ENCODE results near the gene PTPN22. TPM values are rescaled to one million over a fixed set of nuclear protein-coding genes. Genes with fewer than 3 reads are reported as not detected.

The PTPN22 gene
- polyA plus RNA-seq: 1 to 10 TPM in 1 of 2 donors, under 1 TPM in 1; 0.76 to 1.5 TPM

GRCh38 chr1:113871597-113872113 lies at the start of gene PTPN22:
Gene PTPN22 (minus strand): TSS chr1:113871712.
- Histone ChIP-seq H3K4me1 (ENCODE audit: control insufficient read depth in 2 of 2, insufficient read depth in 2 of 2, low read length in 1 of 2) (no peaks in the 10 kb centered on the region), H3K27me3 (ENCODE audit: control insufficient read depth in 1 of 2, insufficient read depth in 2 of 2, low read length in 2 of 2) (no peaks in the 10 kb centered on the region), H3K4me3 (ENCODE audit: low read depth in 1 of 2, low read length in 2 of 2) (no peak within 1 kb of the TSS), H3K27ac (ENCODE audit: low read depth in 2 of 2, low read length in 1 of 2) (peak within 1 kb of the TSS; percentile 35 to 52), H3K9me3 (ENCODE audit: control insufficient read depth in 2 of 2, insufficient read depth in 1 of 2, low read depth in 1 of 2, low read length in 1 of 2) (no peaks in the 10 kb centered on the region), H3K36me3 (ENCODE audit: control insufficient read depth in 2 of 2, insufficient read depth in 2 of 2, low read length in 1 of 2) (no peaks in the 10 kb centered on the region)
- WGBS, 2 donors: 71 to 77% methylated on average over 4 of the region's 4 CpGs

DNA sequence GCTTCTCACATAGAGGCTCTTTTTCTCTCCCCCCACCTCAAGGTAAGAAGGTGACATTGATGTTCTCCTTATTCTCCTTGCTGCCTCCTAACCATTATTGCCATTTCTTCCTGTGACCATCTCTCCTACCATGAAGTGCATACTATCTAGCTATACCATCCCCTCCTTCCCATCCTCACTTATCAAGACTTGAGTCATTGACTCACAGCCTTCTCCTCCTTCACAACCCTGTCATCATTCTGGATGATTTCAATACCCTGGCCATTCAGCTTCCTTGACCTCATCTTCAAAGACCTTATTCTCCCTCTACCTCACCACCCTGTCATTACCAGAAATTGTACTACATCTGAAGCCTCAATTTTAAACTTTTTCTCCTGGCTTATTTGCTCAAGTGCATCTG lies 46.7 kb upstream of the PTPN22 start:
- Histone ChIP-seq H3K27me3 (ENCODE audit: control insufficient read depth in 1 of 2, insufficient read depth in 2 of 2, low read length in 2 of 2) (no peaks in the 10 kb centered on the region), H3K9me3 (ENCODE audit: control insufficient read depth in 2 of 2, insufficient read depth in 1 of 2, low read depth in 1 of 2, low read length in 1 of 2) (no peaks in the 10 kb centered on the region), H3K4me1 (ENCODE audit: control insufficient read depth in 2 of 2, insufficient read depth in 2 of 2, low read length in 1 of 2) (no peaks in the 10 kb centered on the region), H3K27ac (ENCODE audit: low read depth in 2 of 2, low read length in 1 of 2) (no peak overlapping the region), H3K4me3 (ENCODE audit: low read depth in 1 of 2, low read length in 2 of 2) (no peak overlapping the region), H3K36me3 (ENCODE audit: control insufficient read depth in 2 of 2, insufficient read depth in 2 of 2, low read length in 1 of 2) (no peaks in the 10 kb centered on the region)

DNA sequence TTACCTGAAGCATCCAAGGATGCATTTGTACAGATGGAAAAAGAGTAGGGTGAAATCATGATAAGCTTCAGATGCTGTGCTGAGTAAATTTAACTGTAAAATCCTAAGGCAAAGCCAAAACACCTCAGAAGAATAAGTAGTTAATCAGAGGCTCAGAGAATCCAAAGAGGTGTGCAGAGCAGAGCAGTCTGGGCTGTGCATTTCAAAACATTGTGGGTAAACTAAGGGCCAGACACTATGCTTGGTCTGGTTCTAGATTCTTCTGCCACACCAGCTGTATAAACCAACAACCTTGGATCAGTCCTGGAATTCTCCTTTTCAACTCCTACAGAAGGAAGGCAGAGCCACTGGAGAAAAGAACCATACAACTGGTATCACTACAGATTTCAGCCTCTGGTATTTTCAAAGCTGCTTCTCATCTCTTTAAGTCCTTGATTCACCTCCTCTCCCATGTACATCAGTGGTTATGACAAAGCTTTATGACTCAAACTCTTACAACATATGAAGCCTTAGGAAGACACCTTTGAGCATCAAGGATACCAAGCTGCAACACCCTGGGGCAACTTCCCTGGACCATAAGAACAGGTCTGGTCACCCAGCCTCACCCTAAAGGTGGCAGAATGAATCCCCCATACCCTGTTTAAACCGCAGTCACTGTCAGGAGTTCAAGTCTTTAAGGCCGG lies 46.0 kb upstream of the PTPN22 start:
- H3K27ac ChIP-seq (ENCODE audit: low read depth in 2 of 2, low read length in 1 of 2): no peak overlapping the region
- no peaks in the 10 kb centered on the region for H3K9me3 ChIP-seq (ENCODE audit: control insufficient read depth in 2 of 2, insufficient read depth in 1 of 2, low read depth in 1 of 2, low read length in 1 of 2)
- no peak overlapping the region for H3K4me3 ChIP-seq (ENCODE audit: low read depth in 1 of 2, low read length in 2 of 2)
- H3K36me3 ChIP-seq (ENCODE audit: control insufficient read depth in 2 of 2, insufficient read depth in 2 of 2, low read length in 1 of 2): no peaks in the 10 kb centered on the region
- H3K27me3 ChIP-seq (ENCODE audit: control insufficient read depth in 1 of 2, insufficient read depth in 2 of 2, low read length in 2 of 2): no peaks in the 10 kb centered on the region
- no peaks in the 10 kb centered on the region for H3K4me1 ChIP-seq (ENCODE audit: control insufficient read depth in 2 of 2, insufficient read depth in 2 of 2, low read length in 1 of 2)
- WGBS, 2 donors: 83 to 87% methylated on average over 2 of the region's 2 CpGs

GRCh38 chr1:113916974-113917373 lies 45.5 kb upstream of the PTPN22 start:
- H3K4me1 ChIP-seq (ENCODE audit: control insufficient read depth in 2 of 2, insufficient read depth in 2 of 2, low read length in 1 of 2): no peaks in the 10 kb centered on the region
- no peaks in the 10 kb centered on the region for H3K27me3 ChIP-seq (ENCODE audit: control insufficient read depth in 1 of 2, insufficient read depth in 2 of 2, low read length in 2 of 2)
- WGBS, 2 donors: 96 to 98% methylated on average over 5 of the region's 5 CpGs
- H3K9me3 ChIP-seq (ENCODE audit: control insufficient read depth in 2 of 2, insufficient read depth in 1 of 2, low read depth in 1 of 2, low read length in 1 of 2): no peaks in the 10 kb centered on the region
- no peak overlapping the region for H3K27ac ChIP-seq (ENCODE audit: low read depth in 2 of 2, low read length in 1 of 2)
- H3K36me3 ChIP-seq (ENCODE audit: control insufficient read depth in 2 of 2, insufficient read depth in 2 of 2, low read length in 1 of 2): no peaks in the 10 kb centered on the region
- H3K4me3 ChIP-seq (ENCODE audit: low read depth in 1 of 2, low read length in 2 of 2): no peak overlapping the region

DNA sequence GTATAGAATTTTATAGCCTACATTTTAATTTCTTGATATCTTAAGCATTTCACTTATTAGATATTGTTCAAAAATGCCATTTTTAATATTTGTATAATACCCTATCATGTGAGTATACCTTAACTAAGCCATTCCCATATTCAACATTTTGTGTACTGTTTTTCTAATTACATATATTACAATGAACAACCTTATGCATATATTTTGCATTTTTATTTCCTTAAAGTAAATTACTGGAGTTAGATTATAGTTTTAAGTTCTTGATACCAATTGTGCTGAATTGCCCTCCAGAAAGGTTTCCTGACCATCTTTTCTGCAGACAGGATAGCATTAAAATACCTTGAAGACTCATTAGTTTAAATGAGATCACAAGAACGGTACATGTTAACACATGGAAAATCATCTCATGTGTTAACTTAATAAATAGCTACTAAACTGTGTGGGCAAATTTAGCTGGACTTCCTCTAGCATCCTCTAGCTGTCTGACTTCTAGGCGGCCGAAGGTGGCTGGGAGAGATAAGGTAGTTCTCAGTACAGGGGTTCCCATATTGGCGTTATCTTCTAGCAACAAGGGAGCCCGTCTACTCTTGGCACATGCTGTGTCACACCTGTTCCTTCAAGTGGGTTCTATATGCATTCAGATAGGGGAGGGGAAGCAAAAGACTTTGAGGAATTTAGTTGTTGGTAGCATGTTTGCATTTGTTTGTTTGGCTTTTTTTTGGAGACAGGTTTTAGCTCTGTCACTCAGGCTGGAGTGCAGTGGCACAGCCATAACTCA lies 42.6 kb upstream of the PTPN22 start:
- Histone ChIP-seq H3K4me3 (ENCODE audit: low read depth in 1 of 2, low read length in 2 of 2) (no peak overlapping the region), H3K36me3 (ENCODE audit: control insufficient read depth in 2 of 2, insufficient read depth in 2 of 2, low read length in 1 of 2) (peaks cover 0 to 5% of the 10 kb centered on the region in 2 donors), H3K27ac (ENCODE audit: low read depth in 2 of 2, low read length in 1 of 2) (no peak overlapping the region), H3K9me3 (ENCODE audit: control insufficient read depth in 2 of 2, insufficient read depth in 1 of 2, low read depth in 1 of 2, low read length in 1 of 2) (no peaks in the 10 kb centered on the region), H3K4me1 (ENCODE audit: control insufficient read depth in 2 of 2, insufficient read depth in 2 of 2, low read length in 1 of 2) (no peaks in the 10 kb centered on the region), H3K27me3 (ENCODE audit: control insufficient read depth in 1 of 2, insufficient read depth in 2 of 2, low read length in 2 of 2) (no peaks in the 10 kb centered on the region)
- WGBS, 2 donors: 81 to 88% methylated on average over 5 of the region's 5 CpGs

GRCh38 chr1:113913312-113913668 lies 41.8 kb upstream of the PTPN22 start:
- WGBS, 2 donors: 46 to 50% methylated on average over 3 of the region's 3 CpGs
- Histone ChIP-seq H3K27ac (ENCODE audit: low read depth in 2 of 2, low read length in 1 of 2) (peak overlapping the region in 1 of 2 donors; percentile 59), H3K9me3 (ENCODE audit: control insufficient read depth in 2 of 2, insufficient read depth in 1 of 2, low read depth in 1 of 2, low read length in 1 of 2) (no peaks in the 10 kb centered on the region), H3K4me1 (ENCODE audit: control insufficient read depth in 2 of 2, insufficient read depth in 2 of 2, low read length in 1 of 2) (no peaks in the 10 kb centered on the region), H3K36me3 (ENCODE audit: control insufficient read depth in 2 of 2, insufficient read depth in 2 of 2, low read length in 1 of 2) (peaks cover 0 to 8% of the 10 kb centered on the region in 2 donors), H3K27me3 (ENCODE audit: control insufficient read depth in 1 of 2, insufficient read depth in 2 of 2, low read length in 2 of 2) (no peaks in the 10 kb centered on the region), H3K4me3 (ENCODE audit: low read depth in 1 of 2, low read length in 2 of 2) (no peak overlapping the region)

DNA sequence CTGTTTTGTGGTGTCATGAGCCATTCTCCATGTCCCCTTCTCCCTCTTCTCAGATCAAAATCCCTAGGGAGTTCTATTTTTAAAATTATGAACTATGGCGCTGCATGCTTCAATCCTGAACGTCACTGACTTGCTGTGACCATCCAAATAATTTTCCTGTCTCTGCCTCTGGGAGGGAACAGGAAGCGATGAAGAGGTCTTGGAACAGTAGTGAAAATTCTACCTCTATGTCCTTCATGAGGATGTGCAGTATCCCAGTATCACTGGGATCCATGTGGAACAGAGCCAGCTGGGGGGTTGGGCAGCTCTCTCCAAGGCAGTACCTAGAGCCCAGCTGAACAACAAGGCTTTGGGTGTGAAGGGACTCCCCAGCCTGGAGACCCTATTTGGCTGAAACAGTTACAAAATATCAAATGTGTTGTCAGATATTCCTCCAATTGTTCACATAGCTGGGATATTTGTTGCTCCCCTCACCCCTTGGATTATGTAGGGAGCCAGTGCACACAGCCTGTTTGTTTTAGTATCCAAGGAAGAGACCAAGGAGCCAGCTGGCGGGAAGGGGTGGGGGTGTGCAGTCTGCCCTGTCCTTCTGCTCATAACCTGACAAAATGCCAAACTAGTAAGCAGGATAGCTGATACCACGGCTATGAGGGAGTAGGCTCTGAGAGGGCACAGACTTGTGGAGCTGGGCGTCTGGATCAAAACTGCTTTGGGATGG lies 41.2 kb upstream of the PTPN22 start:
- H3K4me3 ChIP-seq (ENCODE audit: low read depth in 1 of 2, low read length in 2 of 2): no peak overlapping the region
- no peaks in the 10 kb centered on the region for H3K27me3 ChIP-seq (ENCODE audit: control insufficient read depth in 1 of 2, insufficient read depth in 2 of 2, low read length in 2 of 2)
- 64 to 65% methylated on average over 6 of the region's 6 CpGs for WGBS, 2 donors
- peak overlapping the region in 1 of 2 donors; percentile 59 for H3K27ac ChIP-seq (ENCODE audit: low read depth in 2 of 2, low read length in 1 of 2)
- no peaks in the 10 kb centered on the region for H3K4me1 ChIP-seq (ENCODE audit: control insufficient read depth in 2 of 2, insufficient read depth in 2 of 2, low read length in 1 of 2)
- H3K36me3 ChIP-seq (ENCODE audit: control insufficient read depth in 2 of 2, insufficient read depth in 2 of 2, low read length in 1 of 2): peaks cover 0 to 12% of the 10 kb centered on the region in 2 donors
- H3K9me3 ChIP-seq (ENCODE audit: control insufficient read depth in 2 of 2, insufficient read depth in 1 of 2, low read depth in 1 of 2, low read length in 1 of 2): no peaks in the 10 kb centered on the region

- H3K36me3 ChIP-seq (ENCODE audit: control insufficient read depth in 2 of 2, insufficient read depth in 2 of 2, low read length in 1 of 2): peaks cover 0 to 11% of the 10 kb centered on the region in 2 donors
- H3K27ac ChIP-seq (ENCODE audit: low read depth in 2 of 2, low read length in 1 of 2): peak overlapping the region; percentile 68 to 99
- H3K4me1 ChIP-seq (ENCODE audit: control insufficient read depth in 2 of 2, insufficient read depth in 2 of 2, low read length in 1 of 2): peaks cover 0 to 2% of the 10 kb centered on the region in 2 donors
- WGBS, 2 donors: 0% methylated on average over 17 of the region's 17 CpGs
- H3K9me3 ChIP-seq (ENCODE audit: control insufficient read depth in 2 of 2, insufficient read depth in 1 of 2, low read depth in 1 of 2, low read length in 1 of 2): no peaks in the 10 kb centered on the region
- no peaks in the 10 kb centered on the region for H3K27me3 ChIP-seq (ENCODE audit: control insufficient read depth in 1 of 2, insufficient read depth in 2 of 2, low read length in 2 of 2)
- H3K4me3 ChIP-seq (ENCODE audit: low read depth in 1 of 2, low read length in 2 of 2): peak overlapping the region; percentile 65 to 83
These were observed 33.9 kb upstream of the PTPN22 start for GRCh38 chr1:113905435-113905861.

DNA sequence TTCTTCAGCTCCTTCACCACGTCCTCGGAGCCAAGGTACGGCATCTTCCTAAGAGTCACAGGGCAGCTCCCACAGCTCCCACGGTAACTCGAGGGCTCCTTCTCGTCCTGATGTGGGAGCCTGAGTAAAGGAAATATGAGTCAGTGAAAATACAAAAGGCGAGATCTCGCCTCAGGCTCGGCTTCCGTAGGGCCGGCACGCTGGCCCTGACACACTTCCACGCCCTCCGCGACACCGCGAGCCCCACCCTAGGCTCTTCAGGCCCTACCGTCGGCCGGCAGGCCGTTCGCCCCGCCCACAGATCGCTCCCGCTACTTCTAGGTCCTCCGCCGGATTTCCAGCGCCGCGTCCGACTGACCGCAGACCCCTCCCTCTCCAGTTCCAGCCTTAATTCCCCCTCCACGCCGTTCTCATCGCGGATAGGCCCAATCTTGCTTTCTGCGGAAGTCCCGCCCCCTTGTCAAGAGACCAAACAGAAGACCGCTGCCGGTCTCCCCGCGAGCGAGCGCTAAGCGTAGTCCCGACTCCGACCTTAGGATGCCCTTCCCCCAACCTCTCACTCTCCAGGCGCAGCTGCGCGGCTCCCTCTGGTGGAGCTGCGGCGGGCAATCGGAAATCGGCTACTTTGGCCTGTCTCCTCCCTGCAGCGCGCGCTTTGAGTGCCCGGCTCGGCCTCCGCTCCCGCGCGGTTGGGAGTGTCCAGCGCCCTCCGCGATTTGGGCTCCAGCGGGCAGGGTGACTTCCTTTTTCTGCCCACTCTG lies 33.3 kb upstream of the PTPN22 start, which contains the start of the genes AP4B1 and DCLRE1B:
Gene AP4B1, minus strand, starts transcription at position 126 of the 761 bp plus-strand sequence. Its CDS starts 82 bp downstream, at position 44.
Gene DCLRE1B, plus strand, starts transcription at position 653 of the 761 bp plus-strand sequence. CDS start 261 bp downstream, outside the sequence.
- Histone ChIP-seq H3K36me3 (ENCODE audit: control insufficient read depth in 2 of 2, insufficient read depth in 2 of 2, low read length in 1 of 2) (peaks cover 0 to 11% of the 10 kb centered on the region in 2 donors), H3K27me3 (ENCODE audit: control insufficient read depth in 1 of 2, insufficient read depth in 2 of 2, low read length in 2 of 2) (no peaks in the 10 kb centered on the region), H3K27ac (ENCODE audit: low read depth in 2 of 2, low read length in 1 of 2) (peak within 1 kb of the TSS; percentile 85 to 99), H3K4me3 (ENCODE audit: low read depth in 1 of 2, low read length in 2 of 2) (peak within 1 kb of the TSS; percentile 65 to 83), H3K9me3 (ENCODE audit: control insufficient read depth in 2 of 2, insufficient read depth in 1 of 2, low read depth in 1 of 2, low read length in 1 of 2) (no peaks in the 10 kb centered on the region), H3K4me1 (ENCODE audit: control insufficient read depth in 2 of 2, insufficient read depth in 2 of 2, low read length in 1 of 2) (peaks cover 0 to 2% of the 10 kb centered on the region in 2 donors)
- WGBS, 2 donors: 0% methylated on average over 65 to 67 of the region's 67 CpGs
